ENCODE results near the gene SUPT20H.

GRCh38 chr13:37039896-37040295 lies 19.6 kb downstream of the SUPT20H start:
- TF ChIP-seq, protein P1, sequence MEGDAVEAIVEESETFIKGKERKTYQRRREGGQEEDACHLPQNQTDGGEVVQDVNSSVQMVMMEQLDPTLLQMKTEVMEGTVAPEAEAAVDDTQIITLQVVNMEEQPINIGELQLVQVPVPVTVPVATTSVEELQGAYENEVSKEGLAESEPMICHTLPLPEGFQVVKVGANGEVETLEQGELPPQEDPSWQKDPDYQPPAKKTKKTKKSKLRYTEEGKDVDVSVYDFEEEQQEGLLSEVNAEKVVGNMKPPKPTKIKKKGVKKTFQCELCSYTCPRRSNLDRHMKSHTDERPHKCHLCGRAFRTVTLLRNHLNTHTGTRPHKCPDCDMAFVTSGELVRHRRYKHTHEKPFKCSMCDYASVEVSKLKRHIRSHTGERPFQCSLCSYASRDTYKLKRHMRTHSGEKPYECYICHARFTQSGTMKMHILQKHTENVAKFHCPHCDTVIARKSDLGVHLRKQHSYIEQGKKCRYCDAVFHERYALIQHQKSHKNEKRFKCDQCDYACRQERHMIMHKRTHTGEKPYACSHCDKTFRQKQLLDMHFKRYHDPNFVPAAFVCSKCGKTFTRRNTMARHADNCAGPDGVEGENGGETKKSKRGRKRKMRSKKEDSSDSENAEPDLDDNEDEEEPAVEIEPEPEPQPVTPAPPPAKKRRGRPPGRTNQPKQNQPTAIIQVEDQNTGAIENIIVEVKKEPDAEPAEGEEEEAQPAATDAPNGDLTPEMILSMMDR (IDR thresholded peaks at IDR 0.05; ENCODE audit: low read length), result no peak
- no peak for TF ChIP-seq EZH2 (IDR thresholded peaks at IDR 0.05; ENCODE audit: borderline replicate concordance, low read length)

Data from OCI-LY1 (cell line).